IPS-NIHi11 (cell line): ENCODE measurements around the gene FBRSL1.
A peak's percentile ranks its signal among the peaks of the same experiment; 100 is the strongest.

Experiments used
- DNase-seq: peaks from one replicate; pipeline ENCODE4 v3.0.0; 2012; ENCODE audit warnings: mixed read lengths, low spot score

The FBRSL1 gene

DNA sequence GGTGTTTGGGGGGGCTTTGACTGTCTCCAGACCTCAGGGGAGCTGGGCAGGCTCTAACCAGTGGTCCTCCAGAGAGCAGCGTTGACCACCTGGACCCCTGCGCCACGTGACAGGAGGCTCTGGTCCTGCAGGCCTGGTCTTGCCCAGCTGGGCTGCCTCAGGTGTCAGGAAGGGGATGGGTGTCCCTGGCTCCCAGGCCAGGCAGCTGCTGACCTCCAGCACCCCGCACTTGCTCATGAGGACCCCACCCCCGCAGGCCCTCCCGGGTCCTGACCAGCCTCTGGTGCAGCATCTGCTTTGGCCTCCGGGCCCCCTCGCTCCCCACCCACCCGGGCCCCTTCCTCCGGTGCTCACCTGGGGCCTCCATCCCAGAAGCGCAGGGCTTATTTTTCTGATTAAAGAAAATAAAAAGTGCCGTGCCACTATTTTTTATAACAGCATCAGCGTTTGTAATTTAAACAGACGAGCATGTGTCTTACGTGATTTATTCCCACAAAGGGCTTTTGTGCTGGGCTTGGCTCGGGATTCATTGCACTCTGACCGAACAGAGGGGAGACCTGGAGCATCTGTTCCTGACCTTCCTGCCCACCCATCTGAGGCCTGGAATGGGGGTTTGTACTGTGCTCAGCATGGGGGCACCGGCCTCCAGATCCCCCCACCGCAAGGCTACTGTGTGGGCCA is 21.7 kb downstream of the FBRSL1 start:
- no peak for DNase-seq

DNA sequence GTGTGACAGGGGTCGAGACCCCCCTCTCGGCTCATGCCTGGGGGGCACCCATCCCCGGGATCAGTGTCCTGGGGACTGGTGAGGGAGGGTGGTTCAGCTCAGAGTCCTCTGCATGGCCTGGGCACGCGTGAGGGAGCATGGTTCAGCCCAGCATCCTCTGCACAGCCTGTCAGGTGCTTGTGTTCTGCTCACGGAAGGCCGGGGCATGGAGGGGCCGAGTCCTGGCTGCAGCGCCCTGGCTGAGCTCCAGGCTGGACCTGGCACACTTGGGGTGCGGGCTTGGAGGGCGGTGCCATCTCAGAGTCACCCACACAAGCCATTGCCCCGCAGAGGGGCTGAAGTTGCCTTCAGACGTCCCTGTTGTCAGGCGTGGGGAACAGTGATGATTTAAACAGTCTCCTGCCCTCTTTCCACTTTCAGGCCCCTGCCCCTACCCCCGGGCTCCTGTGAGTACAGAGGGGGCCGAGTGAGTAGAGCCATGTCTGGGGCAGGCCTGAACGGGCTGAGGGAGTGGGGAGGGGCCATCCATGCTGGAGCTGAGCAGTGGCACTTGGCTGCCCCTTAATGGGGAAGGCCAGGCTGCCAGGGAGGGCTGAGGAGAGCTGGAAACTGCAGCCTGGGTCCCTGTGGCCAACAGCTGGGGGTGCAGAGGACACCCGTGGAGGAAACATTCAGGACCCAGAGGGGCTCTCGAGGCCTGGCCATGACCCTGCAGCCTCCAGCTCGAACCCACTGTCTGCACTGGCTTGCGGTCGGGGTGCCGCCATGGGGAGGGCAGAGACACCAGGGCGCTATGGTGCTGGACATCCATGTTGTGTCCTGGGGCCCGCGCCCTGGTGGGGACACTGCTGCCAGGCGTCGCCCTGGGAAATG is 22.5 kb downstream of the FBRSL1 start:
- DNase-seq = no peak

DNA sequence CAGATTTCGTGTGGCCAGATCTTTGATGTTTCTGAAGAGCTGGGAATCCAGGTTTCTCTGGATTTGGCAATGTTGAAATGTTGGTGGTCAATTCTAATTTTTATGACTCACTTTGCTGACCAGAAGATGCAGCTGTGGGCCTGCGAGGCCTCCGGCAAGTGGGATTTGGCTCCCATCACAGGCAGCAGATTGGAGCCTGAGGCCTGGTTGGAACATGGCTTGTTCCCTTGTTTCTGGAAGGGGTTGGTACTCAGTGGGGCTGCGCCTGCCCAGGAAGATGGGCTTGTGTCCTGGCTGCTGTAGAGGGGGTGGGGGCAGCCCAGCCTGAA is 23.1 kb downstream of the FBRSL1 start:
- DNase-seq = no peak

DNA sequence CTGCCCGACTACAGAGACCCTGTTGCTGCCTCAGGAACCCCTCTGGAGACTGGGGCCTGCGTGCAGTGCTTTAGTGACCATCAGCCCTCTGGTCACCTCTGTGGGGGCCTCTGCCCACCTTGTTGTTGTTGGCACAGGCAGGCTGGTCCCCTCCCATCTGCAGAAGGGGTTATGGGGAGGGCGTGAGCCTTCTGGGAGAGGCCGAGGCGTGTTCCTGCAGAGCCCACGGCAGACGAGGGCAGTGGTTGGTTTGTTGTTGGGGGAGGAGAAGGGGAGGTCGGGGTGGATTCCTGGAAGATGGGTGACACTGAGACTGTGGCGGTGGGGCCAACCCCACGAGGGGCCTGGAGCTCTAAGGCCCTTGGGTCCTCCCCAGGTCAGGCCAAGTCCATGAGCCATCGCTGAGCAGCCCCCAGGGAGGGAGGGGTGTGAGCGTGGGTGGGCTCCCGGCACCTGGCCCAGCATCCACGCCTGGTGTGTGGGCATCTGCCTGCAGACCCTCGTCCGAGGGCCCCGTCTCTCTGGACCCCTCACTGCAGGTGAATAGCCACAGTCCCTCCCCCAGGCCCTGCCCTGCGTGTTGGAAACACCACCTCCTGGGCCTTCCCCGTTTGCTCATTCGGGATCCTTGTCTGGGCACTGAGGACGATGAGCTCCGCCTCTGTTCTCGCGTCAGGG is 23.6 kb downstream of the FBRSL1 start:
- DNase-seq = no peak

DNA sequence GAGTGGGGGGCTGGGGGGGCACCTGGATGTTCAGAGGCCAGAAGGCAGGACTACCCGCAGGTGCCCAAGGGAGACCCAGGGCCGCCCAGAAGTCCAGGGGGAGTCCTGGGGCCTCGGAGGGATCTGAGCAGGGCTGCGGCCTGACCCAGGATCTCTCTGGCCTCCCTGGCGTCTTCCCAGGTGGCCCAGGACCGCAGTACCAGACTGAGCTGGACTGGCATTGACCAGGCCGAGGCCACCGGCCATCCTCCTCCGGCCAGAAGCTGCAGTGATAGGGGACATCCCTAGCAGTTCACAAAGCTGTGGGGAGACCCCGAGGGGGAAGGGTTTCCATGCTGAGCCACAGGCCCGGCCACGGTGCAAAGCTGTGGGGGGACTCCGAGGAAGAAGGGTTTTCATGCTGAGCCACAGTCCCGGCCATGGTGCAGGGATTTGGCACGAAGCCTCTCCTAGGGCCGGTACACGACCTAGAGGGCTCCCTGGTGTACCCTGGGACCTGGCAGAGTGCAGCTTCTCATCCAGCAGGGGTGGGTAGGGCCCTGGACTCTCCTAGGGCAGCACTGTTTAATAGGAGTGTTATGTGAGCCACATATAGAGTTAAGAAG is 24.4 kb downstream of the FBRSL1 start:
- DNase-seq = no peak

DNA sequence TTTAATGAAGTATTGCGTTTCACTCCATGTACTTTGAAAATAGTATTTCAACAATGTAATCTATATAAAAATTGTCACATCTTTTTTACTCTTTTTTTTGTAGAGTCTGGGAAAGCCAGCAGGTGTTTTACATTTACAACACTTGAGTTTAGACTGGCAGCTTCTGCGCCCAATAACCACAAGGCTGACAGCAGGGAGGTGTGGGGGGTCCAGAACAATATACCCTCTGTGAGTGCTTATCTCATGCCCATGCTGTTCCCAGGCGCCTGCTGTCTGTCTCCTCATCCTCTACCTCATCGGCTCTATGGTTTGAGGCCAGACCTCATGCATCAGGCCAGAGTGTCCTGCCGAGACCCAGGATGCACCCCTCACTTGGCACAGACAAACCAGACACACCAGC is 24.9 kb downstream of the FBRSL1 start:
- DNase-seq = no peak

DNA sequence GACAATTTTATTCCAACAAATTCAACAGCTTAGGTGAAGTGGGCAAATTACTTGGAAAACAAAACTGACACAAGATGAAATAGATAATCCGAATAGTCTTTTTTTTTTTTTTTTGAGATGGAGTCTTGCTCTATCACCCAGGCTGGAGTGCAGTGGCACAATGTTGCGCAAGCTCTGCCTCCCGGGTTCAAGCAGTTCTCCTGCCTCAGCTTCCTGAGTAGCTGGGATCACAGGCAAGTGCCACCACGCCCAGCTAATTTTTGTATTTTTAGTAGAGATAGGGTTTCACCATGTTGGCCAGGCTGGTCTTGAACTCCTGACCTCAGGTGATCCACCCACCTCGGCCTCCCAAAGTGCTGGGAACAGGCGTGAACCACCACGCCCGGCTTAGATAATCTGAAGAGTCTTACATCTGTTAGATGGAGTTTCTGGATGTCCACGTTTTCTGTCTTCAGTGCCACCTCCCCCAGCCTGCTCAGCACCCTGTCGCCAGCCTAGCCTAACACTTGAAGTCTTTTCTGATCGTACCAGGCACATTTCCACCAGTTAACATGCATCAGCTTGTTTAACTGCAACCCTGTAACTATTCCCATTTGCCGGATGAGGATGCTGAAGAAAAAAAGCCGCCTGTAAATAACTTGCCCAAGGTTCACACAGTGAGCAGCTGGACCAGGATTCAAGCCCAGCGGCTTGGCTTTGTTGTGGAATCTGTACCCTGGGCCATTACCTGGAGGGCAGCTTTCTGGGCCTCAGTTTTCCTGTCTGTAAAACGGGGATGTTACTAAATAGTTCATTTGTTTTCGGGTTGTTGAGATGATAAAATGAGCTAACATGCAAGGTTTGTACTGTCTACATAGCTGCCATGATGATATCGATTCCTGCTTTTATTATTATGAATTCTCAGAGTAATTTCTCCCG is 26.4 kb downstream of the FBRSL1 start:
- no peak for DNase-seq

DNA sequence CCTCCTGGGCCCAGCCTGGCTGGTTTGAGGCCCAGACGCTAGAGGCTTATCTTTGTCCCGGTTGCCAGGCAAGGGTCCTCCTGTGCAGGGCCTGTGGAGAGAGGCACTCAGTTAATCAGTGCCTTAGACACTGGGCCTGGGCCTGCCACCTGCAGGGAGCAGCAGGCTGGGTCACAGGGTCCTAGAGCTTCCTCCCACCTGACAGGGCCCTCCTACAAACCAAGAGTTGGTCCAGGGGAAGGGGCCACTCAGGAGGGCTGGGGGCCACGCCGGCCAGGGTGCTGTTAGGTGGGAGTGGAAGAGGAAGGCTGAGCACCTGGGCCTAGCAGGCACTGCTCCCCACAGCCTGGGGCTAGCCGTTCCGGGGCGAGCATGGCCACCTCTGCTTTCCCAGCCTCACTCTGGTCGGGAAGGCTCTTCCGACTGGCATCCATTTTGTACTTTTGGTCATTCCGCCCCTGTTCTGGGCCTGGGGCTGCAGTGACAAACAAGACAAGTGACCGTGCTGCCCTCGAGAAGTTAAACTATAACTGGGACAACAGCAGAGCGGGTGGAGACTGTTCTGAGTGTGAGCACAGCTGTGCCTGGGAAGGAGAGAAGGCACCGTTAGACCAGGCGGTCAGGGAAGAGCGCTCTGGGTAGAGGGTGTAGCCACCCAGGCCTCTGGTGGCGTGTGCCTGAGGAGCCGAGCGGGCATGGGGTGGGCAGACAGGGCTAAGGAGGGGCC is 27.2 kb downstream of the FBRSL1 start:
- no peak for DNase-seq

DNA sequence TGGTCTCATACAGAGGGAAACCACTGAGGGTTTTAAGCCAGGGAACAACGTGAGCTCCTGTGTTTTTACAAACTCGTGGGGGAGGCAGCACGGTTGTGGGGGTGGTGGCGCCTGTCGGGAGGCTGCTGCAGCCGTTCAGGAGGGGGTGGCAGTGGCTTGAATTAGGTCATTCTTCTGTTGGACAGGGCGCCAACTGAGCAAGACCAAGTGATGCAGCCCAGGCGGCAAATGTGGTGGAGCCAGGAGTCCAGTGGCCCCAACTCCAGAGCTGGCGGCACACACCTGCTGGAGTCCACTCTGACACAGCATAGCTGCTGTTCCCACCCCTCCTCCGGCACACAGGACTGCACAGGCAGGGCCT is 27.8 kb downstream of the FBRSL1 start:
- DNase-seq = no peak

DNA sequence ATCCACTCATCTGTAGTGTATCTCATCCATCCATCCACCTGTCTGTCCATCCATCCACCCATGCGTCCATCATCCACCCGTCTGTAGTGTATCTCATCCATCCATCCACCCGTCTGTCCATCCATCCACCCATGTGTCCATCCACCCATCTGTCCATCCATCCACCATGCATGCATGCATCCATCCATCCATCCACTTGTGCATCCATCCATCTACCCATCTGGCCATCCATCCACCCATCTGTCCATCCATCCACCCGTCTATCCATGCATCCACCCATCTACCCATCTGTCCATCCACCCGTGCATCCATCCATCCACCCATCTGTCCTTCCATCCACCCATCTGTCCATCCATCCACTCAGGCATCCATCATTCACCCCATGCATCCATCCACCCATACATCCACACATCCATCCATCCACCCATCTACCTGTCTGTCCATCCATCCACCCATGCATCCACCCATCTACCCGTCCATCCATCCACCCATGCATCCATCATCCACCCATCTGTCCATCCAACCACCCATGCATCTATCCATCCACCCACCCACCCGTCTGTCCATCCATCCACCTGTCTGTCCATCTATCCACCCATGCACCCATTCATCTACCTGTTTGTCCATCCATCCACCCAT is 28.5 kb downstream of the FBRSL1 start:
- no peak for DNase-seq

DNA sequence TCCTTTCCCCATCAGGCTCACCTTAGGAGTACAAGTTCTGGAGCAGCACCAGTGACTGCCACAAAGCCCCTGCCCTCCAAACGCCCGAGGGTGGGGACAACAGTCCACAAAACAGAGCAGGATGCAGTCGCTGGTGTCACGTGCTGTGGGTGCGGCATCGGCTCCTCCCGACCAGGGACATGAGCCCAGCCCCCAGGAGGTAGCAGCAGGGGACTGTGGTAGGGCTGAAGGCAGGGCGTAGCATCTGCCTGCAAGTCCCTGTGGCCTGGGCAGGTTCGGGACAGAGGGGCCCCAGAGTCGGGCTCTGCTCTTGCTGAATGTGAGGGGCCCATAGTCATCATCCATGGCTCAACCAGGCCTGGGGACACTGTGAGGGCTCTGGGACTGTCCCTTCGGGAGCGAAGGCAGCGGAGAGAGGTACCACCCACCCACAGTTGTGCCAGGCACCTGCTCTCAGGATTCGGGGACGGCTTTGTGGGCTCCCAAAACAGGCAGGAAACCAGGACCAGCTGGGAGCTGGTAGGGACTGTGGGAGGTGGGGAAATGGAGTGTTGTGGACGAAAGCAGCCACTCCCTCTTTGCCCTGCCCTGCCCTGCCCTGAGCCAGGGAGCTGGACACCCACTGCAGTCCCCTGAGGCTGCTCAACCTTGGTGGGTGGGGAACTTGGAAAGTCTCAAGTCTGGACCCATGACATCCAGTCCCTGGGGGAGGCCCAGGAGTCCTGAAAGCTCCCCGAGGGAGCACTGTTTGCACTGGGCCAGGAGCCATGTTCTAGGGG is 30.7 kb downstream of the FBRSL1 start:
- no peak for DNase-seq

DNA sequence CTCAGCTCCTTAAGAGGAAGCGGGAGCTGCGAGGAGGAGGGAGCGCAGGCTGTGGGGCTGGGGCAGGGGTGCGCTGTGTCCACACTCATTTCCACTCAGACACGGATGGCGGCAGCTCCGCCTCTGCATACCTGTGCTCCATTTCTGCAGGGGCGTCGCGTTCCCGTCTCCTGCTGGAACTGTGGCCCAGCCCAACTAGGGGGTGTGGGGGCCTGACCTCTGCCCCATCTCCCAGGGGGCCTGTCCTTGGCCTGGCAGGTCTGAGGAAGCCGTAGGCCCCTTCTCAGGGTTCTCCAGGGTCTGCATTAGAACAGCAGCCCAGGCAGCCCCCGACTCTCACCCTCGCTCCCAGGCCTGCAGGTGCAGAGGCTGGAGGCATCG is 31.2 kb downstream of the FBRSL1 start:
- DNase-seq = no peak

DNA sequence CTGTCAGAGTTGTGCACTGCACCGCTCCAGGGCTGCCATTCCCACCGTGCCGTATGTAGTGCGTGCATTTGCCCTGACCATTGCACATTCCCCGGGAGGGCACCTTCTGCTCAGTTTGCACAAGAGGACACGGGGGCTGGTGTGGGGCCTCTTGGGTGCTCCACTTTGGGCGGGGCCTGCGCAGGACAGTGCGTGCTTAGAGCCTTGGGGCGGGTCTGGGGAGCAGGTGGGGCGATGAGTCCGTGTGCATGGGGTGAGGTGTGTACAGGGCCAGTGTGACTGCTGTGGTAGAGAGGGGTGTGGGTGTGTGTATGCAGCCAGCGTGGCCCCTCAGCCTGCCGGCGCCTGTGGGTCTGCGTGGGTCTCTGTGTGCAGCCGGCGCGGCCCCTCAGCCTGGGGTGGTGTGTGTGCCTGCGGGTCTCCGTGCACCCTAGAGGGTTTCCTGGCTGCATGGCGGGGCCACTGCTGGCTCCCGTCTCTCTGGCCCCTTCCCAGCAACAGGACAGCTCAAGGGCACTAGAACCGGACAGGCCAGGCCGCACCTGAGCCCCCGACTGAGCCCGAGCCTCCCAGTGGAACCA is 31.9 kb downstream of the FBRSL1 start:
- no peak for DNase-seq

DNA sequence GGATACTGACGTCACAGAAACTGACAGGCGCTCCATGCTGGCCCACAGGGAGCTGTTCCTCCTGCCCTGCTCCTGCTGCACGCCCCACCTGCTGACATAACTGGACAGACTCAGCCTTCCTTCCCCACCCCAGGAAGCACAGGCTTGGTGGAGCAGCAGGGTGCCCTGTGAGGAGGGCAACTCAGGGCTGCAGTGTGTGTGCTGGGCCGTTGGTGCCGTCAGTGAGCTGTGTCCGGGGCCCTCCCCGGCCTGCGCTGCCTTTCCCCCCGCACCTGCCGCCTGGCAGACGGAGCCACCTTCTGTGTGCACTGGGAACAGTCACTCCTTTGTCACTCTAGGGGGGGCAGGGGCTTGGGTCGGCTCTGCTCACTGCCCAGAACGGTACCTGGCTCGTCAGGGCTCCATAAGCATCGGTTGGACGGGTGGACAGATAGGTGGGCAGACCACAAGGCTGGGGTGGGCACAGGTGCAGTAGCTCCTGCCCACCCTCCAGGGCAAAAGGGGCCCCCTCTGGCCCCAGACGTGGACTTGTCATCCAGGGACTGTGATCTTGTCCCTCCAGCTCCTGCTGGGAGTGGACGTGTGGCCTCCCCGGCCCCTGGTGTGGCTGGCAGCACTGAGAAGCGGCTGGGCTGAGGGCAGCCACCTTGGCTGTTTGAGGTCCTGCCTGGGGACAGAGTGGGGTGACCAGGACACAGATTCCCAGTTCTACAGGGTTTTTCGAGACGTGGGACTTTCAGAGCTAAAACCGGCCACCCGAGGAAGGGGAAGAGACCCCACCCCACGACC is 32.8 kb downstream of the FBRSL1 start:
- DNase-seq = no peak

DNA sequence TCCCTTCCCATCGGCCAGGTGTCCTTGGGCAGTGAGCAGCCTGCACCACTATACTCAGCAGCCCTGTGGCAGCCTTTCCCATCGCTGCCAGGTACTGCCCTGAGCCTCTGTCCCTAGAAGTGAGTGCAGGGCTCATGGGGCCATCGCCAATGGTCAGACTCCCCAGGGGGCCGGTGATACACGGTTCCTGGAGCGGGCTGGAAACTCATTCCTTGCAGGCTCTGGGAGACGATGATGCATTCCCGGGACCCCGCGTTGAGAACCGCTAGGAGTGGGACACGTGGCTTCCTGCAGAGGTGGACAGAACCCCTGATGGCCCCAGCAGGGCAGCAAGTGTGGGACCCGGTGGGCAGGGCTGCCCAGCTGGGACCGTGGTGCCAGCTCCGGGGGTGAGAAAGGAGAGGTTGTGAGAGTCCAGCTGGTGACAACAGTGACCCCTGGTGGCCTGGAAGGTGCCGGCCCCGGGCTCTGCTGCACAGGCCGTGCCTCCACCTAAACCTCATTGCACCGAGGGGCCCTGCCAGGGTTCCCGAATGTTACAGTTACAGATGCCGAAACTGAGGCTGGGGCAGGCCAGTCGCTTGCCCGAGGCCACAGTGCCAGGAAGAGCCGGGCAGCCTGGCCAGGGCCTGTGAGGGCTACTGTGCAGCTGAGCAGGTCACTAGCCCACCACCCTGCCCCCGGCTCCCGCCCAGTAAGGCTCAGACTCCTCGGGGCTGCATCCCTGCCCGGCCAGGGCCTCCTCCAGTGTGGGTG is 33.8 kb downstream of the FBRSL1 start:
- peak; percentile 96 for DNase-seq

DNA sequence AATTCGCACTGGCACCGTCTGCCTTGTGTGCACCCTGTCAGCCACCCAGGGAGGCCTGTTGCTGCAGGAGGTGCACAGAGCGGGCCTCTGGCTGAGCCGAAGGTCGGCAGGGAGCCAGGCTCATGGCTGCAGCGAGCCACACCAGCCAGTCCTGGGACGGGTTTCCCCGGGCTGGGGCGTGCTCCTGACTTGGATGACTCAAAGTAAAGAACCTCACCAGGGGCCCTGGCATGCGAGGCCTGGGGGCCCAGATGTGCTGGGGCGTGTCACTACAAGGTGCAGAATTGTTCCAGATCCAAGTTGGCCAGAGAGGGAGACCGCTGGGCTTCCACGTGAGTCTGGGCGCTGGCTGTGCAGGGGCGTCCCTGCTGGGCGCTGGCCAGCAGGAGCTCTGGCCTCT is 34.5 kb downstream of the FBRSL1 start:
- DNase-seq = no peak

DNA sequence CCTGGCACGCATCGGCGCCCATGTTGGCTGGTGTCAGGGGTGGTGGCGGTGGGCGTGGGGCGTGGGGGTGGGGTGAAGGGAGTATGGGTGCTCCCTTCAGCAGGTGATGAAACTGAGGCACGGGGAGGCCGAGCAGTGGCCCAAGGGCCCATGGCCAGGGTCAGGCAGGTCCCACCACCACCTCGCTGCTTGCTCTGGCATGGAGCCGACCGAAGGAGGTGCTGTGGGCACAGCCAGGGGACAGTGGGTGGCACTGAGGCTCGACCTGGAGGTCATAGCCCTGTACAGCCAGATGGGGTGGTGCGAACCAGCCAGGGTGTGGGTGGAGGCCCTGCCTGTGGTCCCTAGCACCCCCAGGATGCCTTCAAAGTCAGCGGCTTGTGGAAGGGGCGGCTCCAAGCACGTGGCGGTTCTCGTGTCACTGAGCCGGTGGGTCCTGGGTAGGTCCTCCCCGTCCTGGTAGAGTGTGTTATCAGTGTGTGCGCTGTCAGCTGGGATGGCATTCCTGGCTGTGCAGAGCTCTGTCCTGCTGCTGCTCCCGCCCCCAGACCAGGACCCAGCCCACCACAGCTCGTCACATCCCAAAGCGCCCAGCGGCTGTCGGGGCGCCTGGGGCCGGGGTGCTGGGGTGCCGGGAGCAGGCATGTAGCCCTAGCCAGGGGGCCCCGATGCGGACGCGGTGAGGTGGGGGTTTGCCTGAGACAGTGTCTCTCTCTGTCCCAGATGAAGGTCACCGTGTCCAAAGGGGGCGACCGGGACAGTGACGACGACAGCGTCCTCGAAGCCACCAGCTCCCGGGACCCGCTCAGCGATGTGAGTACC is 35.3 kb downstream of the FBRSL1 start:
- no peak for DNase-seq
